Uterus (tissue), 4 donors: Measurements from ENCODE around the gene GGA2. TPM values are rescaled to one million over a fixed set of nuclear protein-coding genes. Genes with fewer than 3 reads are reported as not detected.

ENCODE experiments used
- DNase-seq, 2 donors: peaks; one replicate each; pipeline ENCODE4 v3.0.0-alpha.2; 2019 to 2020
- H3K27ac ChIP-seq, 2 donors: fragments of 200-600 bp; sonication (generic); 1 replicate in 1 of 2; 2 replicates in 1 of 2; pipeline ENCODE4 v1.5.1; 2016 to 2018
- H3K27me3 ChIP-seq, 2 donors: fragments of 200-600 bp; sonication (generic); one replicate each; pipeline ENCODE4 v1.5.1; 2018 to 2019; ENCODE audit warnings: control low read depth in 1 of 2
- H3K36me3 ChIP-seq, 2 donors: fragments of 200-600 bp; sonication (generic); one replicate each; pipeline ENCODE4 v1.5.1; 2019; ENCODE audit warnings: control low read depth in 1 of 2
- H3K4me1 ChIP-seq, 2 donors: fragments of 200-600 bp; sonication (generic); one replicate each; pipeline ENCODE4 v1.5.1; 2018 to 2019; ENCODE audit warnings: control low read depth in 1 of 2
- H3K4me3 ChIP-seq, 2 donors: fragments of 200-600 bp; sonication (generic); 1 replicate in 1 of 2; 2 replicates in 1 of 2; pipeline ENCODE4 v1.5.1; 2018 to 2019; ENCODE audit warnings: mild to moderate bottlenecking in 1 of 2
- H3K9me3 ChIP-seq, 2 donors: fragments of 200-600 bp; sonication (generic); one replicate each; pipeline ENCODE4 v1.5.1; 2019; ENCODE audit warnings: control low read depth in 1 of 2
- POLR2A ChIP-seq, 2 donors: fragments of 450-650 bp; IDR thresholded peaks; one replicate each; pipeline ENCODE4 v1.6.1; 2016; ENCODE audit warnings: antibody characterized with exemption in 2 of 2, mild to moderate bottlenecking in 1 of 2, moderate library complexity in 1 of 2
- intact Hi-C: fragments of 100-400 bp; cut with DNase I; formaldehyde crosslinking; loops from one replicate; pipeline ENCODE4 v1.15.1; 2023; ENCODE audit warnings: low total_unique reads
- total RNA-seq, 4 donors: library from RNA; depleted of rRNA in 3 of 4; stranded (reverse); fragments of >200 nt in 3 of 4; gene quantifications; one replicate each; pipeline versions ENCODE4 v1.1.0 to v1.2.4, GENCODE V29; 2014 to 2023
- TF ChIP-seq, protein P1 (sequence below), 4 experiments: fragments of 200-600 bp in 2 of 4; fragments of 450-650 bp in 2 of 4; sonication (generic) in 2 of 4; IDR thresholded peaks; one replicate each; pipeline ENCODE4 v1.5.1; 2016 to 2019; ENCODE audit warnings: antibody characterized with exemption in 4 of 4, mild to moderate bottlenecking in 2 of 4, moderate library complexity in 1 of 4
- donor health status: DM: yes; HTN: yes; CAD: no.

The GGA2 gene
- total RNA-seq, 4 donors from 2014 or later = 54.8 to 96.0 (median 72.7) TPM

DNA sequence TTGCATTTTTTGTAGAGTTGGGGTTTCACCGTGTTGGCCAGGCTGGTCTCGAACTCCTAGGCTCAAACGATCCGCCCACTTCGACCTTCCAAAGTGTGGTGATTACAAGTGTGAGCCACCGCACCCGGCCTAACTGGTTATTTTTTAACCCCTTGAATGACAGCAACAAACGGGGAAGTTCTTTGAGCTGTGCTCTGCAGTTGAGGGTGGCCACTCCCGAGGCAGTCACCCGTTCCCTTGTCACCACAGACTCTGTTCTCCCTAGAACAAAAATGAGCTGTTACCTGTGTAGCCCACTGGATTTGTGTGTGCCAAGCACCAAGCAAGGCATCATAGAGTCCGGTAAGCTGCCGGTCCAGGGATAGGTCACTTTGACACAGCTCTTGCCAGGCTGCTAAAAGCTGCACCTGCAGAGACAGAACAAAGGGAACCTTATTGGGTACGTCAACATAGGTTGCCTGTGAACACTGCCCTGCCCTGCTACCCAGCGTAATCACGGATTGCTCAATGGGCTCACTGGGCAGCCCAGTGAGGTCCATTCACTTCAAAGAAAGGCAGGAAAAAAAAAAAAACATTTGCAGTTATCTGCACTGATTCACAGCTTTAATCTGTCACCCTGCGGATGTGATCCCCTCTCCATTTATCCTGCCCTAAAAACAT lies 76.9 kb downstream of the GGA2 start:
- TF ChIP-seq, protein P1, sequence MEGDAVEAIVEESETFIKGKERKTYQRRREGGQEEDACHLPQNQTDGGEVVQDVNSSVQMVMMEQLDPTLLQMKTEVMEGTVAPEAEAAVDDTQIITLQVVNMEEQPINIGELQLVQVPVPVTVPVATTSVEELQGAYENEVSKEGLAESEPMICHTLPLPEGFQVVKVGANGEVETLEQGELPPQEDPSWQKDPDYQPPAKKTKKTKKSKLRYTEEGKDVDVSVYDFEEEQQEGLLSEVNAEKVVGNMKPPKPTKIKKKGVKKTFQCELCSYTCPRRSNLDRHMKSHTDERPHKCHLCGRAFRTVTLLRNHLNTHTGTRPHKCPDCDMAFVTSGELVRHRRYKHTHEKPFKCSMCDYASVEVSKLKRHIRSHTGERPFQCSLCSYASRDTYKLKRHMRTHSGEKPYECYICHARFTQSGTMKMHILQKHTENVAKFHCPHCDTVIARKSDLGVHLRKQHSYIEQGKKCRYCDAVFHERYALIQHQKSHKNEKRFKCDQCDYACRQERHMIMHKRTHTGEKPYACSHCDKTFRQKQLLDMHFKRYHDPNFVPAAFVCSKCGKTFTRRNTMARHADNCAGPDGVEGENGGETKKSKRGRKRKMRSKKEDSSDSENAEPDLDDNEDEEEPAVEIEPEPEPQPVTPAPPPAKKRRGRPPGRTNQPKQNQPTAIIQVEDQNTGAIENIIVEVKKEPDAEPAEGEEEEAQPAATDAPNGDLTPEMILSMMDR (IDR thresholded peaks at IDR 0.05) = no peak
- TF ChIP-seq POLR2A (IDR thresholded peaks at IDR 0.05) = no peak
- Histone ChIP-seq H3K4me3 (no peak overlapping the region), H3K4me1 (no peaks in the 10 kb centered on the region), H3K27me3 (no peaks in the 10 kb centered on the region), H3K27ac (no peak overlapping the region), H3K9me3 (no peaks in the 10 kb centered on the region), H3K36me3 (no peaks in the 10 kb centered on the region)
- intact Hi-C loops = loop anchor here (10.0 kb wide), 1 partner anchor 539 kb away; no protein-coding TSS in a partner anchor
- no peak for DNase-seq

DNA sequence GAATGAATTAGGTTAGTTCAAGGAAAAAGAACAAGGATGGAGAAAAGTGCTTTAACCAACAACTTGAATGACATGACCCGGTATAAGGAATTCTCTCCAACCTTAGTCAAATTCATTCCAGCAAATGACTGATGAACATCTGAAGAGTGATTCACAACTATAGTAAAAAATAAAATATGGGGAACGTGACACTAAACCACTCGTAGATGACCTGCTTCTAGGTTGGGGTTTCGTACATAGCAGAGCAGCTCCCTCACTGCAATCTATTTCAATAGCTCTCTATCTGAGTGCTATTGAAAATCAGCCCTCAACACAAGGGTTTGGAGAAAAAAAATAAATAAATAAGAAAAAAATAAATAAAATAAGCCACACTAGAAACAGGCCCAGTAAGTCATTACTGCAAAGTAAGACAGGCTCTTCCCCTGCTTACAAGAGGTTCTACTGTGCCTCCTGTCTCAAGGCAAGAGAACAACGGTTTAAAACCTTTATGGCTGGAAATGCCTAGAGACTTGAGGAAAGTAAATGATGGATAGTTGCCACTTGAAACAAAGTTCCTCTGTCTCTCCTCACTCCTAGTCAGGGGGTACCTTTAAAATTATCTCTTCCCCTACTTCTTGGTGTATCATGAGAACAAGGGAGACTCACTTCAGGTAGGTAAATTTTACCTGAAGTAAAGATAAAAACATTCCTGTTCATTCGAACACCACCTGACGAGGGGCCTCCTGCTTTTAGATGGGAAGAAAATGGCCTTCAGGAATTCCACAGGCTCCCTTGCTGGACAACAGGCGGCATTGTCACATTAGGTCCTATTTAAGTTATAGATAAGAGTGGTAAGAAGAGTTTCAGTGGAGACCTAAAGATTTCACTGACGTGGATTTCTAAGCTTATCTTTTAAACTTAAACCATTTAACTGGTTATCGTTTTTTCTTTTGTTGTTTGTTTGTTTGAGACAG lies 77.8 kb downstream of the GGA2 start:
- DNase-seq = no peak
- H3K36me3 ChIP-seq = no peaks in the 10 kb centered on the region
- H3K27me3 ChIP-seq = no peaks in the 10 kb centered on the region
- no peaks in the 10 kb centered on the region for H3K9me3 ChIP-seq
- TF ChIP-seq POLR2A (IDR thresholded peaks at IDR 0.05) = no peak
- TF ChIP-seq, protein P1 (IDR thresholded peaks at IDR 0.05) = no peak
- intact Hi-C loops = loop anchor here (10.0 kb wide), 1 partner anchor 538 kb away; no protein-coding TSS in a partner anchor
- H3K27ac ChIP-seq = no peak overlapping the region
- H3K4me1 ChIP-seq = no peaks in the 10 kb centered on the region
- H3K4me3 ChIP-seq = no peak overlapping the region

DNA sequence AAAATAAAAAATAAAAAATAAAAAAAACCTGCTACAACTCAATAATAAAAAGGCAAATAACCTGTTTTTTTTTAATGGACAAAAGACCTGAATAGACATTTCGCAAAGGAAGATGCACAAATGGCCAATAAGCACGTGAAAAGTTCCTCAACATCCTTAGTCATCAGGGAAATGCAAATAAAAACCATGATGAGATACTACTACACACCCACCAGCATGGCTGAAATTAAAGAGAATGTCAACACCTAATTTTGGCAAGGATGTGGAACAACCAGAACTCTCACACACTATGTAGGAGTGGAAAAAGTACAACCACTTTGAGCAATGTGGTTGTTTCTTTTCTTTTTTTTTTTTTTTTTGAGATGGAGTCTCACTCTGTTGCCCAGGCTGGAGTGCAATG lies 81.9 kb downstream of the GGA2 start:
- Histone ChIP-seq H3K9me3 (no peaks in the 10 kb centered on the region), H3K27ac (no peak overlapping the region), H3K4me3 (no peak overlapping the region), H3K27me3 (no peaks in the 10 kb centered on the region), H3K36me3 (no peaks in the 10 kb centered on the region), H3K4me1 (no peaks in the 10 kb centered on the region)
- TF ChIP-seq, protein P1 (IDR thresholded peaks at IDR 0.05) = no peak
- no peak for TF ChIP-seq POLR2A (IDR thresholded peaks at IDR 0.05)
- intact Hi-C loops = no loop called here
- DNase-seq = no peak

DNA sequence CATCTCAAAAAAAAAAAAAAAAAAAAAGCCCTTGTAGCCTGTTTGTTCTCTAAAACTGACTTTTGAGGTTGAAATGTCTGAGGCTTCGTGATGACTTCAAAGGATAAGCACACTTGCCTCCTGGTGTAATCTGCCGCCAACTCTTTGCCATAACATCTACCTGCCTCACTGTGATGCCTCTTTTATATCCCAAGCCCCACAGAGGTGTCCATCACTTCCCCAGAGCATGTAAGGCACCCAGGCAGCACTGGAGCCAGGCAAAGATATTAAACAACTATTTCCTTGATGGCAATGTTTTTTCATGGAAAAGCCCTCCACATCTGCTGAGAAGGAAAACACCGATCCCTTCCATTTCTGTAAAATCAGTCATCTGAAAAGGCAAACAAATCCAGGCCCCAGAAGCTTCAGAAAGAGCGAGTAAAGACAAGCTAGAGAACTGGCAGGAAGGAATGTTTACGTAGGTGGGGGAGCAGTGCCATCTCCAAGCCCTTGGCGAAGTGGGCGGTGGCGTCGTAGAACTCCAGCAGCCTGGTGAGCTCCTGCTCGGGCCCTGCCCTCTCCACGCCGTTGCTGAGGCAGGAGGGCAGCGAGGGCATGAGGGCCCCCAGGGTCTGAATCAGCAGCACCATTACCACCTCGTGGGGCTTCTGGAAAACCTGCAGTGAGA lies 85.9 kb downstream of the GGA2 start:
- intact Hi-C loops = no loop called here
- DNase-seq = no peak

More for the DNA sequence above, 85.9 kb downstream of the GGA2 start:
- TF ChIP-seq POLR2A (IDR thresholded peaks at IDR 0.05) = no peak
- TF ChIP-seq, protein P1 (IDR thresholded peaks at IDR 0.05) = no peak
- Histone ChIP-seq H3K27me3 (no peaks in the 10 kb centered on the region), H3K4me3 (no peak overlapping the region), H3K4me1 (no peaks in the 10 kb centered on the region), H3K27ac (peak overlapping the region; percentile 92 to 98), H3K9me3 (no peaks in the 10 kb centered on the region), H3K36me3 (no peaks in the 10 kb centered on the region)
